ENCODE measurements around the gene SEC23A. TPM values are rescaled to one million over a fixed set of nuclear protein-coding genes. Genes with fewer than 3 reads are reported as not detected.
"Not testable (repeated sequence)": the region's sequence is repeated elsewhere in the genome, so short reads cannot be mapped to it uniquely, and the experiment has no call there.

Gene SEC23A
- total RNA-seq, 4 donors from 2014 or later, result 88.6 to 290 (median 162) TPM

- H3K36me3 ChIP-seq, result peaks cover 0 to 94% (median 40%) of the 10 kb centered on the region in 4 donors
- no peaks in the 10 kb centered on the region for H3K4me1 ChIP-seq
- whole genome bisulfite sequencing, 2 donors (ENCODE audit: low coverage in 1 of 2), result 82 to 92% methylated on average over 2 of the region's 2 CpGs
- no peak overlapping the region for H3K27ac ChIP-seq
- TF ChIP-seq EP300 (IDR thresholded peaks at IDR 0.05; ENCODE audit: low read depth) (no peak), POLR2AphosphoS5 (IDR thresholded peaks at IDR 0.05) (no peak), POLR2A (IDR thresholded peaks at IDR 0.05) (no peak)
- TF ChIP-seq, protein P1, sequence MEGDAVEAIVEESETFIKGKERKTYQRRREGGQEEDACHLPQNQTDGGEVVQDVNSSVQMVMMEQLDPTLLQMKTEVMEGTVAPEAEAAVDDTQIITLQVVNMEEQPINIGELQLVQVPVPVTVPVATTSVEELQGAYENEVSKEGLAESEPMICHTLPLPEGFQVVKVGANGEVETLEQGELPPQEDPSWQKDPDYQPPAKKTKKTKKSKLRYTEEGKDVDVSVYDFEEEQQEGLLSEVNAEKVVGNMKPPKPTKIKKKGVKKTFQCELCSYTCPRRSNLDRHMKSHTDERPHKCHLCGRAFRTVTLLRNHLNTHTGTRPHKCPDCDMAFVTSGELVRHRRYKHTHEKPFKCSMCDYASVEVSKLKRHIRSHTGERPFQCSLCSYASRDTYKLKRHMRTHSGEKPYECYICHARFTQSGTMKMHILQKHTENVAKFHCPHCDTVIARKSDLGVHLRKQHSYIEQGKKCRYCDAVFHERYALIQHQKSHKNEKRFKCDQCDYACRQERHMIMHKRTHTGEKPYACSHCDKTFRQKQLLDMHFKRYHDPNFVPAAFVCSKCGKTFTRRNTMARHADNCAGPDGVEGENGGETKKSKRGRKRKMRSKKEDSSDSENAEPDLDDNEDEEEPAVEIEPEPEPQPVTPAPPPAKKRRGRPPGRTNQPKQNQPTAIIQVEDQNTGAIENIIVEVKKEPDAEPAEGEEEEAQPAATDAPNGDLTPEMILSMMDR (IDR thresholded peaks at IDR 0.05), result no peak
- peaks cover 1 to 4% of the 10 kb centered on the region in 2 donors for H3K9me3 ChIP-seq
- no peak for DNase-seq
- H3K27me3 ChIP-seq, result no peaks in the 10 kb centered on the region
- in situ Hi-C loops (cut with MboI; ENCODE audit: low pct_ligation_motif_present in 1 of 4, low pct_unique_long_range_greater_than_20kb in 1 of 4, low sequenced_read_pairs in 3 of 4) (no loop called here), intact Hi-C loops (cut with DNase I; ENCODE audit: low total_unique reads) (no loop called here)
- H3K4me3 ChIP-seq, result no peak overlapping the region
Measured at GRCh38 chr14:39050389-39050788, 52.6 kb downstream of the SEC23A start.

GRCh38 chr14:39045889-39046288 lies 57.1 kb downstream of the SEC23A start:
- H3K27me3 ChIP-seq; H3K9me3 ChIP-seq; DNase-seq; in situ Hi-C loops (cut with MboI; ENCODE audit: low pct_ligation_motif_present in 1 of 4, low pct_unique_long_range_greater_than_20kb in 1 of 4, low sequenced_read_pairs in 3 of 4); H3K4me1 ChIP-seq; intact Hi-C loops (cut with DNase I; ENCODE audit: low total_unique reads); H3K27ac ChIP-seq; H3K4me3 ChIP-seq: not testable (repeated sequence)
- H3K36me3 ChIP-seq, result peaks cover 0 to 89% (median 38%) of the 10 kb centered on the region in 4 donors
- 84 to 93% methylated on average over 5 to 6 of the region's 6 CpGs for WGBS, 2 donors (ENCODE audit: low coverage in 1 of 2)

DNA sequence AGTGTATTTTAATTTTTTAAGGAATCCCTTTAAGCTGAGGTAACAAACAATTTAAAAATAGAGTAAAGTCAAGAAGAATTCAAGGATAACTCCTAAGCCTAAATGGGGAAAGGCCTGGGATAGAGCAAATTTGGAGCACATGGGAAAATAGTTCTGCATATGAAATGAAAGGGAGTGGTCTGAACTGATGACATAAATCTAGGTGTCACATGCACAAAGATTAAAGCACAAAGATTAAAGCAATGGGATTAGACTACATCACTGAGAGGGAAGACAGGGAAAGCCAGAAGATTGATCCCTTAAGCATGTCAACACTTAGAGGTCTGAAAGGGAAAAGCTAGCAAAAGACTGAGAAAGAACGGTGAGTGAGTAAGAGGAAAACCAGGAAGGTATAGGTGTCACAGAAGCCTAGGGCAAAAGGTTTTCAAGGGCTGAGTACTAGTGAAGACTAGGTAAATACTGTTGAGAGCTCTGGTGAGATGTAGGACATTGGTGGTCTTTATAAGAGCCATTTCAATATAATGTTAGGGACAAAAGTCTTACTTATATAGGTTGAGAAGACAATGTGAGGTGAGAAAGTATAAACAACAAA lies 59.6 kb downstream of the SEC23A start:
- Histone ChIP-seq H3K27ac (no peak overlapping the region), H3K4me3 (no peak overlapping the region), H3K36me3 (peaks cover 0 to 90% (median 44%) of the 10 kb centered on the region in 4 donors), H3K27me3 (no peaks in the 10 kb centered on the region), H3K9me3 (no peaks in the 10 kb centered on the region), H3K4me1 (no peaks in the 10 kb centered on the region)
- TF ChIP-seq POLR2A (IDR thresholded peaks at IDR 0.05), result no peak
- TF ChIP-seq EP300 (IDR thresholded peaks at IDR 0.05; ENCODE audit: low read depth), result no peak
- no peak for TF ChIP-seq POLR2AphosphoS5 (IDR thresholded peaks at IDR 0.05)
- TF ChIP-seq, protein P1 (IDR thresholded peaks at IDR 0.05), result no peak
- in situ Hi-C loops (cut with MboI; ENCODE audit: low pct_ligation_motif_present in 1 of 4, low pct_unique_long_range_greater_than_20kb in 1 of 4, low sequenced_read_pairs in 3 of 4), result no loop called here
- intact Hi-C loops (cut with DNase I; ENCODE audit: low total_unique reads), result no loop called here
- DNase-seq, result no peak
- 93 to 100% methylated on average over 1 of the region's 1 CpG for WGBS, 2 donors (ENCODE audit: low coverage in 1 of 2)

DNA sequence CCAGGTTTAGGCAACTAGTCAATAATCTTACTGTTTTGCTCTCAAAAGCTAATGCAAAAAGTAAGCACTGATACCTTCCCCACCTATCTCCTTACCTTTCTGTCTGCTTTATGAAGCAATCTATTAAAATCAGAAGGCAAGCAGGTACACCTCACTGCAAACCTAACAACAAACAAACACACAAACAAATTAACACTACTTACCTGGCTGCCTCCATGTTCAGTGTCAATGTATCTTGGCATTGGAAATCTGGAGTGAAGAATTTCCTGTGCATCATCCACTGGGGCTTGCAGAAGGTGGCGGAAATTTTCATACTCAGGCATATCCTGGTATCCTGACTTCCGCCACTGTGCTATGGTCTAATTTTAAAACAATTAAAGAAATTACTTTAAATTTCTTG lies 62.5 kb downstream of the SEC23A start:
- Histone ChIP-seq H3K27me3 (no peaks in the 10 kb centered on the region), H3K9me3 (no peaks in the 10 kb centered on the region), H3K36me3 (peaks cover 0 to 92% (median 38%) of the 10 kb centered on the region in 4 donors), H3K4me1 (no peaks in the 10 kb centered on the region), H3K27ac (no peak overlapping the region), H3K4me3 (no peak overlapping the region)
- no peak for TF ChIP-seq POLR2A (IDR thresholded peaks at IDR 0.05)
- TF ChIP-seq, protein P1 (IDR thresholded peaks at IDR 0.05), result no peak
- TF ChIP-seq EP300 (IDR thresholded peaks at IDR 0.05; ENCODE audit: low read depth), result no peak
- no peak for TF ChIP-seq POLR2AphosphoS5 (IDR thresholded peaks at IDR 0.05)
- intact Hi-C loops (cut with DNase I; ENCODE audit: low total_unique reads) (no loop called here), in situ Hi-C loops (cut with MboI; ENCODE audit: low pct_ligation_motif_present in 1 of 4, low pct_unique_long_range_greater_than_20kb in 1 of 4, low sequenced_read_pairs in 3 of 4) (no loop called here)
- WGBS, 2 donors (ENCODE audit: low coverage in 1 of 2), result 98 to 100% methylated on average over 2 of the region's 2 CpGs
- DNase-seq, result no peak

DNA sequence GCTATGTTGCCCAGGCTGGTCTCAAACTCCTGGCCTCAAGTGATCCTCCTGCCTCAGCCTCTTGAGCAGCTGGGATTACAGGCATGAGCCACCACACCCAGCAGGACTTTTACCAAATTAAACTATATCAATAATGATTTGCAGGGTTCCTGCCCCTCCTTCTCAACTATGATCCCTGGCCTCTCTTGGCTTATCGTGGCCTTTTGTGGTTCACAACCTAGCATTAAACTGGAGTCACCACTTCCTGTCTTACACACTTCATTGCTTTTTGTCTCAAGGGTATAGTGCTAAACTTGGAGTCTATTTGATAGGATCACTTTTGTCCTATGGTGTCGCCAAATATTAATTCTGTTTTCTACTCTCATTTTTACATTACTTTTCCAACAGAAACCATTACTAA lies 64.5 kb downstream of the SEC23A start:
- in situ Hi-C loops (cut with MboI; ENCODE audit: low pct_ligation_motif_present in 1 of 4, low pct_unique_long_range_greater_than_20kb in 1 of 4, low sequenced_read_pairs in 3 of 4) (no loop called here), intact Hi-C loops (cut with DNase I; ENCODE audit: low total_unique reads) (no loop called here)
- H3K27ac ChIP-seq, result no peak overlapping the region
- H3K4me3 ChIP-seq, result no peak overlapping the region
- no peak for DNase-seq
- TF ChIP-seq EP300 (IDR thresholded peaks at IDR 0.05; ENCODE audit: low read depth) (no peak), POLR2AphosphoS5 (IDR thresholded peaks at IDR 0.05) (no peak), POLR2A (IDR thresholded peaks at IDR 0.05) (no peak)
- TF ChIP-seq, protein P1 (IDR thresholded peaks at IDR 0.05), result no peak
- peaks cover 0 to 80% (median 31%) of the 10 kb centered on the region in 4 donors for H3K36me3 ChIP-seq
- no peaks in the 10 kb centered on the region for H3K27me3 ChIP-seq
- WGBS, 2 donors (ENCODE audit: low coverage in 1 of 2), result 79 to 83% methylated on average over 2 of the region's 2 CpGs
- H3K4me1 ChIP-seq, result no peaks in the 10 kb centered on the region
- H3K9me3 ChIP-seq, result no peaks in the 10 kb centered on the region
